ENCODE data around the gene KSR2.

KSR2 gene

DNA sequence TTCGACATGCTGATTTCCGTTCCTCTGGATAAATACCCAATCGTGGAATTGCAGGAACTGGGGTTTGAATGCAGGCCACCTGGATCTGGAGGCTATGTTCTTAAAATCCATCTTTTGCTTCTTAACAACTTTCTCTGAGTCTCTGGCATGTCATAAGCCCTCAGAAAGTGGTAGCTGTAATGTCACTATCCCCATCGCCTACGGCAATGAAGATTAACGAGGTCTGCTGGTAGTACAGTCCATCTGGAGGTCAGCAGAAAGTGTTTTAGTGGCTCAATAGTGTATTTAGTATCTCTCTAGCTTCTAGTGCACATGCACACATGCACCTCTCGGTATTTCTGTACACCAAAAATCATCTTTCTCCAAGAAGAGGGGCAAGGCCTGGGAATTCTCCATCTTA, 477.1 kb downstream of the KSR2 start:
- no peak for DNase-seq (ENCODE audit: extremely low spot score, insufficient read length, low read depth)
- FAIRE-seq = no peak

GRCh38 chr12:117490130-117490529, 478.7 kb downstream of the KSR2 start:
- no peak for DNase-seq (ENCODE audit: extremely low spot score, insufficient read length, low read depth)
- FAIRE-seq = no peak

GRCh38 chr12:117489671-117490070, 479.1 kb downstream of the KSR2 start:
- DNase-seq (ENCODE audit: extremely low spot score, insufficient read length, low read depth) (no peak), FAIRE-seq (no peak)

- DNase-seq (ENCODE audit: extremely low spot score, insufficient read length, low read depth) (no peak), FAIRE-seq (no peak)
These were observed 481.7 kb downstream of the KSR2 start for GRCh38 chr12:117486840-117487659.

GRCh38 chr12:117485984-117486839, 482.6 kb downstream of the KSR2 start:
- no peak for DNase-seq (ENCODE audit: extremely low spot score, insufficient read length, low read depth)
- no peak for FAIRE-seq

DNA sequence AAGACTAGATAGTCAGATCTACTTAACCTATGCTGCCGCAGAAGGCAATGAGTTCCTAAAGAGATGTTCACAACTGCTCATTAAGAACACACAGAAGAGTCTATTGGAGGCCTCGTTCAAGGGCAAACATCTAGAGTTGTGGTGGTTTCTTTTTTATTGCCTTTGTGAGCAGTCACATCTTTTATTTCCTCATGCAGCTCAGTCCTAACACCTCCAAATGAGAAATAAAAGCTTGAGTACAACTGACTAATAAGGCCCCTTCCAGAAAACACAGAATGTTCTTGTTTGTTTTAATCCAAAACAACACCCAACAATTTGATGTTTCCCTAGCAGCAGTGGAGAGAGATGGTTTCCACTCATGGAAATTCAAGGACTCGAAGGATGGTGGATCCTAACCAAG, 483.9 kb downstream of the KSR2 start:
- no peak for DNase-seq (ENCODE audit: extremely low spot score, insufficient read length, low read depth)
- FAIRE-seq = no peak

DNA sequence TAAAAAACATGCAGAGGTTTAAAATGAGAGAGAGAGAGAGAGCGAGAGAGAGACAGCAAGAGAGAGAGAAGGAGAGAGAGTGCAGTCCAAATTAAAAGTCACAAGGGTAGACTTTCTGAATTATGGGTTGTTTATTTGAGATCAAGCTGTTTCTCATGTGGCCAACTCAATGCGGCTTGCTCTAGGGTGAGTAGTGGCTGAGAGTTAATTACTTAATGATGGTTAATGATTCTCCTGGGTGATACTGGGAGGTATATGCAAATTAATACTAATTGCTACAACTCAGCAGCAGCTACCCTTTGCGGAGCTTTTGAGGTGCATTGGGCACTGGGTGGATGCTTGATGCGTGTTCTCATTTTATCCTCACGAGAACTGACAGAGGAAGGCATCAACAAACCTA, 485.3 kb downstream of the KSR2 start:
- no peak for DNase-seq (ENCODE audit: extremely low spot score, insufficient read length, low read depth)
- no peak for FAIRE-seq

- FAIRE-seq (no peak), DNase-seq (ENCODE audit: extremely low spot score, insufficient read length, low read depth) (no peak)
These were observed 487.3 kb downstream of the KSR2 start for GRCh38 chr12:117481470-117481869.

- DNase-seq (ENCODE audit: extremely low spot score, insufficient read length, low read depth) (no peak), FAIRE-seq (no peak)
These were observed 492.4 kb downstream of the KSR2 start for GRCh38 chr12:117476341-117476740.

DNA sequence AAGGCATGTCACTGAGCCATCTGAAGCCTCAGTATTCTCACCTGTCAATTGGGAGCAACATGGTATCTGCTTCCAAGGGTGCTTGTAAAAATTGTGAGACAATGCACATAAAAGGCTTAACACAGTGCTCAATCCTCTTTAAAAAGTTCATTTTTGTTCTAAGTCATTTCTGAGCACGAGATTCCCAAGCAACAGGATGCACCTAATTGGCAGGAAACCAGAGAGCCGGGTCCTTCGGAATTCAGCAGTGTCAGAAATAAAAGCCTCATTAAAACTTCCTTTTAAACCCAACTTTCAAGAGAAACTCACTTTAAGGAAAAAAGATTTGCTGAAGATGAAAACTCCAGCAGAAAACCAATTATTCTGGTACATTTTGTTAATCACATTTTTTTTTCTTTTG, 494.9 kb downstream of the KSR2 start:
- no peak for FAIRE-seq
- no peak for DNase-seq (ENCODE audit: extremely low spot score, insufficient read length, low read depth)

DNA sequence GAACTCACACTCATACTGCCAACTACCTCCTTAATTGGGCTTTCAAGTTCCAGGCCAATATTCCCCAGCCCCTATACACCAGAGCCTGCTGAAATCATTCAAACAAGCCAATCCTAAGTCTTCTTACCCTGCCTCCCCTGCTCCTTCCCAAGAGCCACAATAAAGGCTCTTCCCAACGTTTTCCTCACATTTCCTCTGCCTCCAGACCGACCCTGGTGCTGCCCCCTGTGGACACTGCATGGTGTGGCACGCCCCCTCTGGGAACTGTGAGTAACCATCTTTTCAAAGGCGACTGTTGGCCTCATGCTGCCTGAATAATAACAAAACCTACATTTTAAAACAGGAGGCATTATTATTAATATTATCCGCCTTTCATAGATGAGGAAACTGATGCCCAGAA, 495.8 kb downstream of the KSR2 start:
- FAIRE-seq = no peak
- DNase-seq (ENCODE audit: extremely low spot score, insufficient read length, low read depth) = no peak

GRCh38 chr12:117470804-117471203, 498.0 kb downstream of the KSR2 start:
- no peak for FAIRE-seq
- DNase-seq (ENCODE audit: extremely low spot score, insufficient read length, low read depth) = no peak

GRCh38 chr12:117469883-117470483, 498.8 kb downstream of the KSR2 start:
- DNase-seq (ENCODE audit: extremely low spot score, insufficient read length, low read depth) (no peak), FAIRE-seq (no peak)

GRCh38 chr12:117468016-117468415, 500.8 kb downstream of the KSR2 start:
- no peak for FAIRE-seq
- DNase-seq (ENCODE audit: extremely low spot score, insufficient read length, low read depth) = no peak

DNA sequence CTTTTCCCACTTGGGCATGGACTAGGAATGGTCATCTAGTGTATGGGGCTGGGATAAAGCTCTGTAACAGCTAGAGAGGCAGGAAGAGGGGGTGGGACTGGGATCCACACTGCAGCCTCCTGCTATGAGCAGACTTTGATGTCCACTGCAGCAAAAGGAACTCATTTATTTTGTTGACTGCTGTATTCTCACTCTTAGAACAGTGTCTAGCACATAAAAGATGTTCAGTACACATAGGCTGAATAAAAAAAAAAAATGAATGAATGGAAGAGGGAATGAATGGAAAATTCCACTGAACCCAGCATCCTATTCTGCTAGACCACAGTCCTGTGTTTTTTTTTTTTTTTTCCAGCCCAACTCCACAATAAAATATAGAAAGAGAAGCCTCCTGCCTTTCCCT, 501.2 kb downstream of the KSR2 start:
- FAIRE-seq (no peak), DNase-seq (ENCODE audit: extremely low spot score, insufficient read length, low read depth) (no peak)

DNA sequence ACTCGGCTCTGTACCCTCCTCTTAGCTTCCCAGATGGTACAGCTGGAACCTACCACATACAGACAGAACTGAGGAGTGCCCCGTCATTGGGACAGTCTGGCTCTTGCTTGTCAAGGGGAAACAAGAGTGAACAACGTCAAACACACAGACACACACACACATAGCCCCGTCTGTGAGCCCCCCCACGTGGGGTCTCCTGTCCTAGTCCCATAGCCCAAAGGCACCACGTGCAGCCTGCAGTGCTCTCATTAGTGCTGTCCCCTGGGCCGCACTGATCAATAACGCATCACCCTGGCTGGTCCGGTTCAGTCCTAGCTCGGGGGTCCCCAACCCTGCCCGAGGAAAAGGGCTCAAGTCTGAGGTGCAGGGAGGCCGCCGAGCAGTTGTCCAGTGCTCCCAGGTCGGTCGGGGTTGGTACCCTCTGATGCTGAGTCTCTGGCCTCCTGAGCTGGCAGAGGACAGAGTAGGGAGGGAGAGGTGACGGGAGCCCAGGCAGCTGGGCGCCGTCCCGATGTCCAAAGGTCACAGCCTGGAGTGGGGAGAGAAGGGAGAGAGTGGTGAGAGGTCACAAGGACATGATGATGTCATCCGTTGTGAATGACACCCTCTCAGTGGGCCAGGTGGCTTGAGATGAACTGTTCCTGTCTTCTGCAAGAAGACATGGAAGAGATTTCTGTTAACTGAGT, 502.0 kb downstream of the KSR2 start:
- DNase-seq (ENCODE audit: extremely low spot score, insufficient read length, low read depth) = no peak

GRCh38 chr12:117461732-117462131, 507.1 kb downstream of the KSR2 start:
- DNase-seq (ENCODE audit: extremely low spot score, insufficient read length, low read depth) (no peak), FAIRE-seq (no peak)

More for the DNA sequence above, 502.0 kb downstream of the KSR2 start:
- no peak for FAIRE-seq

GRCh38 chr12:117459229-117459628, 509.6 kb downstream of the KSR2 start:
- no peak for FAIRE-seq
- no peak for DNase-seq (ENCODE audit: extremely low spot score, insufficient read length, low read depth)

DNA sequence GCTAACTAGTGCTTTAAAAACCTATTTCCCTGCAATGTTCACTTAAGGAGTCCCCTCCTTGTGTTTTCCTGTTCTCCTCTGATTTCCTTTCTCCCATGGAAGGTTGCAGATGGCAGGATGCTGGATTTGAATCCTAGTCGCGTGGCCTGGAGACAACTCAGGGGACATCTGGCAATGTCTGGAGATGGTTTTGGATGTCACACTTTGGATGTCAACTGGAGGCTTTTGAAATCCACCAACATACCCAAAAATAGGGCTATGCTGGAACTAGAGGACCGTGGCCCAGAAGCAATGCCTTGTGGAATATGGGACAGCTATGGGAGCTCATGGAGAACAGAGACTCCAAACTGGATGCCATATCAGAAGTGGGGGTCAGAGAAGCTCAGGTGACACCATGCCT, 511.6 kb downstream of the KSR2 start:
- FAIRE-seq = no peak
- no peak for DNase-seq (ENCODE audit: extremely low spot score, insufficient read length, low read depth)

DNA sequence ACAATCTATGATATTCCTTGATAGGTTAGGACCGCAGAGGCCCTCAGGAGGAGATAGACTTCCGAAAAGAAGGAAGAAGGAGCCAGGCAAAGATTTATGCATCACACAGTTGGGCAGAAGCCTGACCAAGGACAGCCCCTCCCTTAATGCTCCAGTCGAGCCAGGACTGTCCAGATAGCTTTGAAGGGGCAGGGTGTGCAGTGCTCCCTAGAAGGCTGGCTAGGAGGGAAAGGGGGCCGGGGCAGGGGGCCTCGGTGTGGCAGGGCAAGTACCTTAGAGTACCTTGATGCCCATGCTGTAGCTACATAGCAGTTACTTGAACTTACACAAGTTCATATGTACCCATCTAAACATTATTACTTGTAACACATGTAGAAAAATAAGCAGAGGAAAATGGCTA, 512.7 kb downstream of the KSR2 start:
- FAIRE-seq = no peak

More for the DNA sequence above, 512.7 kb downstream of the KSR2 start:
- DNase-seq (ENCODE audit: extremely low spot score, insufficient read length, low read depth) = no peak

All from GM18507 (cell line).